Stimulated activated CD8-positive, alpha-beta memory T cell treated with anti-CD3 and anti-CD28 coated beads, Interleukin-7, amount 100 ng/mL, for 24 hours (primary cell): ENCODE results near the gene PRCP.
"Not testable (repeated sequence)": the region's sequence is repeated elsewhere in the genome, so short reads cannot be mapped to it uniquely, and the experiment has no call there.

Source experiments
- DNase-seq: peaks from one replicate; pipeline ENCODE4 v3.0.0-alpha.2; 2020; ENCODE audit warnings: low read depth

Gene PRCP

GRCh38 chr11:82872377-82873150 is 27.7 kb downstream of the PRCP start:
- no peak for DNase-seq

DNA sequence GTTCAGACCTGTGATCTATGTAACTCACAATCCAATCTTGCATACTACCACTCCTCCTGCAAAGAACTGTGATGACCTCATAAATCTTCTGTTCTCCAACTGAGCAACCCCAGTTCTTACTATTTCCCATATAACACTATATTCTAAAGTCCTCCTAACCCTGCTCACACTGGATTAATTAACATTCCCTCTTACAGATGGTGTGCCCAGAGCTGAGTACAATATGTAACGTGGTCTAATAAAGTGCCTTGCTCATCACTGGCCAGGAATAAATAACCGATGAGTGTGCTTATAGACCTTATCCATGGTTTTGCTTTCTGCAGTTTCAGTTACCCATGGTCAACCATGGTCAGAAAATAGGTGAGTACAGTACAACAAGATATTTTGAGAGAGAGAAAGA is 28.6 kb downstream of the PRCP start:
- DNase-seq = no peak

GRCh38 chr11:82869657-82870056 is 30.6 kb downstream of the PRCP start:
- no peak for DNase-seq

DNA sequence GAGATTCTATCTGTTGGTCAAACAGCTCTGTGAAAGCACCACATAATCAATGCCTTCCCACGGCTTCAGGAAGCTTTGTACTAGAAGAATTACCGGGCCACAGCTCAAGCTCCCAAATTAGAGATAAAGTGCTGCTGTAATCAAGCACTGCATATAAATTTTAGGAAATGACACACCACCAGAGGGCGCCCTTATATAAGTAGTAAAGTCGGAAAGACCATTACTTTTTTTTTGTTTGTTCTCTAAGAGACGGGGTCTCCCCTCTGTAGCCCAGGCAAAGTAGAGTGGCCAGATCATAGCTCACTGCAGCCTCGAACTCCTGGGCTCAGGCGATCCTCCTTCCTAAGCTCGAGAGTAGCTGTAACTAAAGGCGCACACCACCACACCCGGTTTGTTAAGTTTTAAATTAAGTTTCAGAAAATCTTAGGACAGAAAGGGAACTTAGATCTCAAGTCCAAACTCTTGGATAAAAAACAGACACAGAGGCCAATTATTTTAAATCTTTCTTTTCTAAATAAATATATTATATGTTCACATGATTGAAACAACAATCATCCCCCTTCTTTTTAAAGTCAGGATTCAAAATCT is 32.6 kb downstream of the PRCP start:
- DNase-seq = peak; percentile 45

DNA sequence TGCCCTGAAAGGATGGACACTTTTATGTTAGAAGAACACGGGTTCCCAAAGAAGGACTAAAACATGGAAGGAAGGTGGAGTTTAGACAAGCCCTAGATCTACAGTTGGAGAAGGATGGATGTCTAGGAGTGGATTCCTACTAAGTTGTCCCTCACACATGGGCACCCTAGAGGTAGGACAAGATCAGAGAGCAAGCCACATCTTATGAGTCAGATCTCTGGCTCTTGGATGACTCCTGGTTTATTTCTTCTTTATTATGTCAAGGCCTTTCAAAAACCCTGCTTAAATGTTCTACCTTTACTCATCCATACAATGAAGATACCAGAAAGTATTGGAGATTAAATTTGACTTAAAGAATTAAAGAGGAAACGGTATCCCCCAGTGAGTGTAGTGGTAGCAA is 34.4 kb downstream of the PRCP start:
- DNase-seq = no peak

DNA sequence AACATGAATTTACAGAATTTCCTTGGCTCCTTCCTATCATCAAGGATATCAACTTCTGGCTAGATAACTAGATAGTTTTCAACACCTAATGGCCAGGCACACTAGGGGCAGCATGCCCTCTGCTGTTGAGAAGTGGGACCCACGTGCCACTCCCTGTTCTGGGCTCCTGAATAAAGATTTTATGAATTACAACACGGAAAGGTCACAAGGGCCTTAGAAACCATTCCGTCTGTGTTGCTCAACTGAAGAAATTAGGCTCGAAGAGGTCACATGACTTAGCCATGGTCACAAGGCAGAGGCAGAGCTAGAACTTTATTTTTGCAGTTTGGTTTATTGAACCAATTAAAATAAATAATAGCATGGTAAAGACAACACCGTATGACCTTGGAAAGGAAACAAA is 36.0 kb downstream of the PRCP start:
- no peak for DNase-seq

- no peak for DNase-seq
Observed at GRCh38 chr11:82863209-82863608, 37.0 kb downstream of the PRCP start.

GRCh38 chr11:82862379-82862778 is 37.9 kb downstream of the PRCP start:
- DNase-seq = no peak

DNA sequence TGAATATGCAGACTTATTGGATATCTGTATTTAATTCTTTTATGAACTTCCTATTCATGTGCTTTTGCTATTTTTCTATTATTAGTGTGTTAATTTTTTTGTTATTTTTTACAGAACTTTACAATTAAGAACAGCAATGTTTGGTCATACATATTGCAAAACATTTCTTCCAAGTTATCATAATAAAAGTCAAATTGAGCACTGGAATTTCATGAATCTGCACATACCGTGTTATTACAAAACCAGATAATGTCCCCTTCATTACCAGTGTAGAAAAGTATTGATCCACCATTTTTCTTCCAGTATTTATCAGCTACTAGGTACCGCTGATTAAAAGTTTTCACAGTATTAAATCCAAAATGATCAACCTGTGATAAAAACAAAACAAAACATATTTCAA is 40.5 kb downstream of the PRCP start:
- DNase-seq = no peak

- DNase-seq = no peak
Observed at GRCh38 chr11:82858556-82859091, 41.6 kb downstream of the PRCP start.

DNA sequence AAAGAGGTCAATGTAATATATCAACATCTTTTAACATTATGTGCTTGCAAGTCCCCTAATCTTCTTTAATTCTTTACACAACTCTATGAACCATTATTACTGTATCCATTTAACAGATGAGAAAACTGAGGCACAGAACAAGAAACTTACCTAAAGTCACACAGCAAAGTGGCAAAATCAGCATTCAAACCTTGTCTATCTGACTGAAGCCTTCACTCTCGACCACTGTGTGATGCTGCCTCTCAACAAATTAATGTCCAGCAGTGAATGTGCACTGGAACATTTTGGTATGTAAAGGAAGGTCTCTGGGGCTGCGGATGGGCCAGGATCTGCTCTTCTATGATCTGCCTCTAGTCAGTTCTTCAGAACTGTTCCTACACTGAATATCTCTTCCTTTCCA is 42.1 kb downstream of the PRCP start:
- no peak for DNase-seq

DNA sequence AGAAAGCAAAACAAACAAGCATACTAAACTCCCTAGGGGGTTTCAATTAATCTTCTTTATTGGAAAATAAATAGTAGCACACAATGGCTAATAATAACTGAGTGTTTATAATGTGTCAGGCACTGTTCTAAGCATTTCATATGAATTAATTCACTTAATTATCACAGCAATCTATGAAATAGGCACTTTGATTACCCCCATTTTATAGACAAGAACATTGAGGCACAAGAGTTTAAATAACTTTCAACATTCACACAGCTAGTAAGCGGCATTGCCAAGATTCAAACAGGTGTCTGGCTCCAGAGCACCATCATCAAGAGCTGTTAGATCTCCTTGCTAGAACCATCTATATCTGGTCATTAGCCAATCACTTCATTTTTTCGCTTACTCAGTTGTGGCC is 43.1 kb downstream of the PRCP start:
- DNase-seq = no peak

DNA sequence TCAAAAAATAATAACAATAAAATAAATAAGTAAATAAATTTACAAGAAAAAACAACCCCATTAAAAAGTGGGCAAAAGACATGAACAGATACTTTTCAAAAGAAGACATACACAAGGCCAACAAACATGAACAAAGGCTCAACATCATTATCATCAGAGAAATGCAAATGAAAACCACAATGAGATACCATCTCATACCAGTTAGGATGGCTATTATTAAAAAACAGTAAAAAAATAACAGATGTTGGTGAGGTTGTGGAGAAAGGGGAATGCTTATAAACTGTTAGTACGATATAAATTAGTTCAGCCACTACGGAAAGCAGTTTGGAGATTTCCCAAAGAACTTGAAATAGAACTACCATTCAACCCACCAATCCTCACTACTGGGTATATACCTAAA is 44.6 kb downstream of the PRCP start:
- no peak for DNase-seq

DNA sequence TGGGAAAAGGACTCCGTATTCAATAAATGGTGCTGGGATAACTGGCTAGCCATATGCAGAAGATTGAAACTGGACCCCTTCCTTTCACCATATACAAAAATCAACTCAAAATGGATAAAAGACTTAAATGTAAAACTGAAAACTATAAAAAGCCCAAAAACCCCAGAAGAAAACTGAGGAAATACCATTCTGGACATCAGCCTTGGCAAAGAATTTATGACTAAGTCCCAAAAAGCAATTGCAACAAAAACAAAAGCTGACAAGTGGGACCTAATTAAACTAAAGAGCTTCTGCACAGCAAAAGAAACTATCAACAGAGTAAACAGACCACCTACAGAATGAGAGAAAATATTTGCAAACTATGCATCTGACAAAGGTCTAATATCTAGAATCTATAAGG is 45.3 kb downstream of the PRCP start:
- DNase-seq = not testable (repeated sequence)

GRCh38 chr11:82854242-82854641 is 46.0 kb downstream of the PRCP start:
- DNase-seq = no peak

DNA sequence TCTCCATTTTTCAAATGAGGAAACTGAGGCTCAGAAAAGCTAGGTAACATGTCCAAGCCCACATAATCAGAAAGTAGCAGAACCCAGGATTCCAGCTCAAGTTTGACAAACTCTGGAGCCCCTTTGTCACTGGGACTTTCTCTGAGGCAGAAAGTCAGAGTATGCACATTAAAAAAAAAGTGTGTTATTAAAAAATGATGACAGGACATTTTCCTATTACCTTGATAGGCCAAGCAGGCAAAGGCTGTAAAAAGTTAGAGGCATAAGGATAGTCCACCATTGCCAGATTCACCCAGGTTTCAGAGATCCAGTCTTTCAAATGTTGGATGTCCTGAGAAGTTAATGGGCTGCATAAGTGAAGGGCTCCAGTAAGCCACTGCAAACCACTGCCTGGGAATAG is 51.4 kb downstream of the PRCP start:
- no peak for DNase-seq

DNA sequence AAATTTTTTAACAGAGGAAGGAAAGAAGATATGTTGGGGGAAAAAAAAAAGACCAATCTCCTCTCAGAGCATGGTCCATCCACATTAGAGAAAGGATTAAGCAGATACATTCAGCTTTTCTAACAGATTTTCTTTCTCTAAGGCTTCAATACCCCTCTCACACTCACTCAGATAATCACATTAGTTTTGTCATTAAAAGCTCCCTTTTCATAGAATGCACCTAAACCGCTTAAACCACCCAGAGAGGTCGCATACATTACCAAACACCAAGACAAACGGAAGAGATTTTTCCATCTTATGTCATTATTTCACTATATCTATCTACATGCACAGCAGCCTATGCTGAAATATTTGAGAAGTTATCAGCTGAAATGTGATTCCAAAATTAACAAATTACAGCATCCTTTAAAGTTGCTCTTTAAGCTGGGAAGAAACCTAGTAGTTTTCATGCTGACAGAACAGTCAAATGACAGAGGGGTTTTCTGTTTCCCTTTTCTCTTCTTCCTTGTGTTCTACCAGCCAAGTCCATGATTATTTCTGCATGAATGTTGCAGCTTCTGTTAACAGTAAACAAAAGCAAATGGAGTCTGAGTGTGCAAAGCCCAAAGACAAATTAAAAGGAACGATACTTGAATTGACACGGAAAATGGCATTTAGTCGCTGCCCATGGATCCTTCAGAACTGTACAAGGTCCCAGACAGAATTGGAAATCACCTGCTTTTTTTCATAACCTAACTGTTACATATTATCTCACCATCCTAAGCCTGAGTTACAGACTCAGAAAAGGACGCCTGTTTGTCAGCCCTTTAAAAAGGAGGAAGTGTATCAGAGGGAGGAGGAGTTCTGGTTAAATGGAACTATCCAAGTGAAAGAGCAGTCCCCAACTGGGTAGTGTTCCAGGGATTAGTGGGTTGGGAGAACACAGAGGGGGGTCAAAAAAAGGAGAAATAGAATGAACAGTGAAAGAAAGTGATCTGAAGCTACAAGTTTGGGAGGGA is 54.6 kb downstream of the PRCP start:
- no peak for DNase-seq

- DNase-seq = no peak
Observed at GRCh38 chr11:82843057-82843795, 57.0 kb downstream of the PRCP start.

- no peak for DNase-seq
Observed at GRCh38 chr11:82842019-82842418, 58.2 kb downstream of the PRCP start.

GRCh38 chr11:82837650-82838049 is 62.6 kb downstream of the PRCP start:
- DNase-seq = no peak

DNA sequence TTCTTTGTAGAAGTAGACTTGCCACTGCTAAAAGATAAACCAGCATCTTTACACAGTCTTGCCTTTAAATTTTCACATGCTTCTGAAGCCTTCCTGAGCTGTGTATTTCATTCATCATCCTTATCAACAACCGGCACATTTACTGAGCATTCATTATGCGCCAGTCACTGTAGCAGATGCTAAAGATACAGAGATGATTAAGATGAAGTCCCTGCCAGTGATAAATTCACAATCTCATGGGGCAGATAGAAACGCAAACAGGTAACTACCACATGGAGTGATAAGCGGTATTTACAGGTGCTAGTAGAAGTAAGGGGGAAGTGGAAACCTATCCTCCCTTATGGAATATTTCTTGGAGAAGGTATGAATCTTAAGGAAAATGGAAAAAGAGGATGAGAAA is 67.2 kb downstream of the PRCP start:
- DNase-seq = no peak

DNA sequence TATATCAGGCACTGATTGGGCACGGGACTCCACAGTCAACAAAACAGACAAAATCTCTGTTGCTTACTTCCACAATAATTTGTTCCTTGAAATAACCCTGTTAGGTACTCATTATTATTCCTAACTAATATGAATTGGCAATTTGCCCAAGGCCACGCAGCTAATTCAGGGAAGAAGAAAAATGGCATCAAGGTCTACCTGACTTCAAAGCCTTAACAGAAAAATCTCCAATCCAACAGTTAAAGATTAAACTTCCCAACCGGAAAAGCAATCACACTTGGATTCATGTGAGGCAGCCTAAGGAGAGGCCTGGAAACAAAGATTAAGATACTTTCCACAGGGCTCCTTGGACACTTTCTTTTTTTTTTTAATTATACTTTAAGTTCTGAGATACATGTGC is 68.9 kb downstream of the PRCP start:
- no peak for DNase-seq
